ENCODE results near the gene MPC1.

MPC1 gene

GRCh38 chr6:166343150-166343487, 39.6 kb downstream of the MPC1 start:
- DNase-seq: peak; percentile 48 to 64

- DNase-seq: peak; percentile 91 to 94
These were observed 40.2 kb downstream of the MPC1 start, which contains the start of gene SFT2D1 for GRCh38 chr6:166342349-166343149. Gene SFT2D1, minus strand, starts transcription at chr6:166342545. Its CDS starts 64 bp downstream, at chr6:166342481.

GRCh38 chr6:166341977-166342348, 40.8 kb downstream of the MPC1 start:
- DNase-seq: peak in 1 of 2 donors; percentile 15

- peak; percentile 68 to 76 for DNase-seq
These were observed 41.3 kb downstream of the MPC1 start for GRCh38 chr6:166341464-166341863.

GRCh38 chr6:166338854-166339253, 43.9 kb downstream of the MPC1 start:
- no peak for DNase-seq

GRCh38 chr6:166336847-166337246, 45.9 kb downstream of the MPC1 start:
- DNase-seq: no peak

GRCh38 chr6:166335378-166336302, 47.1 kb downstream of the MPC1 start:
- DNase-seq: no peak

- DNase-seq: no peak
These were observed 47.9 kb downstream of the MPC1 start for GRCh38 chr6:166334878-166335277.

DNA sequence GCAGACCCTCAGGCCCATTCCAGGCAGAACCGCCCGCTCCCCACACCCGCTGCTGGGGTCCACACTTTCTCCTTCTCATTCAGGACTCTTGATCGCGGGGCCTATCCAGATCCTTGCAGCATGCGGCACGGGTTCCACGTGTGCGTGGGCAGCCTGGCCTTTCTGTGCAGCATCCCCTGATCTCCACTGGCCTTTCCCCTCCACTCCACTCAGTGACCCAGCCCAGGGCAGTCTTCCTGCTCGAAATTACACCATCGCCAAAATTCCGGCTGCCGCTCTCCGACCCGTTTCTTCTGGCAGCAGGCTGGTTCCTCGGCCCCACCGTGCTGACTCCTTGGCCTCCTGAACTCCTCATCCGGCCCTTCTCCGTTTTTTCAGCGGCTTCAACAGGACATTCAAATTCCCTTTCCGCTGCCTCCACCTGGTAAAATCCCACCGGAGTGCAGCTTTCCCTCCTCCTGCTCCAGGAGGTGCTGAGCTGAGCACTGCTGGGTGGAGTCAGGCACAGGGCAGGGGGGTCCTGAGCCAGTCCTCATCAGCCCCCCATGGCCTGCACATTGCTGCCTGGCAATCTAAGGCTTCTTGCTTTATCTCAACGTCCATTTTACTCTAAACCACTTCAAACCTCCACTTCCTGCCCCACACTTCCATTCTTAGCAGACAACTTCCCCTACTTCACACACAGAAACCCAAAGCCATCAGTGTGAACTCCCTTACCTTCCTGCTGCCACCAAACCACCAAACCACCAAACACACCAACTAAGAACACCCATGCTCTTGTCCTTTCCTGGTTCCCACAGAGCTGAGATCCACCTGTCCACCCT, 49.4 kb downstream of the MPC1 start:
- peak in 1 of 2 donors; percentile 23 for DNase-seq

GRCh38 chr6:166331503-166332415, 51.0 kb downstream of the MPC1 start:
- DNase-seq: no peak

DNA sequence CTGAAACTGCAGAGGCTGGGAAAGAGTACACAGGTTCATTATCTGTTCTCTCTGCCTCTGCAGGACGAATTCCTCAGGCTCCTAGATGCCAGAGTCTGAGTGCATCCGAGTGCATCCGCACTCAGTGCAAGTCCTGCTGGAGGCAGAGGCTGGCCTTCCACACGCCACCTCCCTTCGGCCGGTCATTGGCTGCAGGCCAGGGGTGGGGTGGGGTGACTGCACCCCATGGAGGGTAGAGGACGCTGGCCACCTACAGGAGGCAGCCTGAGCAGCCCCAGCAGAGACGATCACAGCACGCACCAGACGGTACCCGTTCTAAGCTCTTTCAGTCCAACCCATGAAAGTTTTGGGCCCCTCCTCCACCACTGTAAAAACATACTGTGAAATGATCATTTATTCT, 52.1 kb downstream of the MPC1 start:
- DNase-seq: no peak

DNA sequence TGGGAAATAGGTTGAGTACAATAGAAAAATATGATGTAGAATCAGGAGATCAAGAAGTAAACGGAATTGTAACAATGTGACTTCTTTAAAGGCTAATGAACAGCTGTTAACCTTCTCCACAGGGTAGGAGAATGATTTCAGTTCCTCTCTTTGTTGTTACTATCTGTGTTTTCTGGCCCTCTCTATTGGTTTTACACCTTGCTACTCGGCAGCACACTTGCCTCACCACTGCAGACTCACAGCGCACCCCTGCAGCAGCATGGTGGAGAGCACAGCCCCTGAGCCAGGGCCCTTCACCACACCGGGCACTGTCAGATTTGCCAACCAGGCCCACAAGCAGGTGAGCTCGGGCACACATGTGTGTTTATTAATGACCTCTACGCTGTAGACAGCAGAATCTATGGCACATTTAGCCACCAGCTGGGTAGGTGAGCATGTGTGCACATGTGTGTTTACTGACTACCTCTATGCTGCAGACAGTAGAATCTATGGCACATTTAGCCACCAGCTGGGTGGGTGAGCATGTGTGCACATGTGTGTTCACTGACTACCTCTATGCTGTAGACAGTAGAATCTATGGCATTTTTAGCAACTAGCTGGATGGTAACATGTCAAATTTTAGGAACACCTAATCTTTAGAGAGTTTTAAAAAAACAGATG, 57.2 kb downstream of the MPC1 start:
- DNase-seq: no peak

DNA sequence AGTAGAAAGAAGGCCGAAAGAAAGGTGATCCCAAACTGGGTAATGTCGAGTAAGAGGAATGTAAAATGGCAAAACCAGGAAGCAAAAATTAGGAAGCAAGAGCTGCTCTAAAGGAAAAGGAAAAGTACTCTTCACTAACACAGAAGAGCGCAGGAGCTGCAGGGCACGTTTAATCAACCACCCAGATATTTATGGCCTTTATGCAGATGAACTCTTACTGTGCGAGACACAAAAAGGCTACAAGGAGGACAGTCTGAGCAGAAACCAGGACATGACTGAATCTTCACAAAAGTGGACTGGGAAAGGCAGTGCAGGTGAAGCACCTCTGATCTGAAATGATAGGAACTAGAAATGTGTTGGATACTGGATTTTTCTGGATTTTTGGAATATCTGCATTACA, 59.3 kb downstream of the MPC1 start:
- no peak for DNase-seq

DNA sequence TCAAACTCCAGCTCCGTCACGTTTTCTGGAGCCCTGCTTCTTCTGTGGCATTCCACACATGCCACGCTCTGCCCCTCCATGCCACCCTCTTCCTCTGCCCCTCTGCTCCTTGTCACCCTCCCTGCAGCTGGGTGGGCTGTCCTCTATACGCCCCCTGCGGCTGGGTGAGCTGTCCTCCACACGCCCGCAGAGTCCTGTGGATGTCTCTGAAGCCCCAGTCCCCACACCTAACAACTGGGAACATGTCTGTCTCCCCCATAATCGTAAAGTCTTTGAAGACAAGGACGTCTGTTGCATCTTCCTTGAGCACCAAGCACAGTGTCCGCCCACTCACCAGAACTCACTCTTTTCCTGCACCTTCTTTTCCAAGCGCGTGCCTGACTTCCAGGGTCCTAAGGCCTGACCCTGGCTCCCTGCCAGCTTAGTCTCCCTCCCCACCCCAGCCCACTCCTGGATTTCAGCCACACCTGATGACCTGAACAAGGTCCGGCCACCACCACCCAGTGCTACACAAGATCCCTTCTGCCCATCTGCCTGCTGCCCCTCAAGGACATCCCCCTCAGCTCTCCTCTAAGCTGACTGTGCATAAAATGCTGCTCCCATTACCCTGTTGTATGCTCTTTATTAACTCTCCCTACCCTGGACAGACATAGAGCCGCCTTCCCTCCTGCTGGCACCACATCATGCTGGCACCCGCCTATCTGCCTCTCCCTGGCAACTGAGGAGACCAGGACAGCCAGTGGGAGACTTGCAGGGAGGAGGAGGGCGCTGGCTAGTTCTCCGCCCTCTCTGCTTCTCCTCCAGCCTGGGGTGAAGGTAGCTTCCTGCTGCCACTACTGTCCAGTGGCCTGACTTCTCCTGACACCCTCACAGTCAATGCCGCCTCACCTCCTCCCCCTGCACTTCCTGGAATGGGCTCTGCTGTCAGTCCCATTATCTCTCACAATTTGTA, 63.8 kb downstream of the MPC1 start:
- DNase-seq: no peak

DNA sequence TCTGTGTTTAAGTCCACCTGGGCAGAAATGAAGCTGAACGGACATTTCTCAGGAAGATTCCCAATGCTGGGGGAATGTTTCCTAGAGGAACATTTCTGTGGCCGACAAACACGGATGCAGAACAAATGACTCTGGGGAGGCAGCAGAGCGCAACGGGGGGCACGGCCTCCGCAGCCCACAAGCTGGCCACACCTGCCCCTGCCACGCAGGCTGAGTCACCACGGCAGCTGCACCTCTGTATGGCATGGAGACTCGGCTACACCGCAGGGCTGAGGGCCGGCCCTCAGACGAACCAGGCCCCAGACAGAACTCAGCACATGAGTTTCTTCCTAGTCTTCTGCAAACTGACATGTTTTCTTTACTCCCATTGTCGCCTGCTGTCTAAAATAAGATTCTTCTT, 64.5 kb downstream of the MPC1 start:
- no peak for DNase-seq

DNA sequence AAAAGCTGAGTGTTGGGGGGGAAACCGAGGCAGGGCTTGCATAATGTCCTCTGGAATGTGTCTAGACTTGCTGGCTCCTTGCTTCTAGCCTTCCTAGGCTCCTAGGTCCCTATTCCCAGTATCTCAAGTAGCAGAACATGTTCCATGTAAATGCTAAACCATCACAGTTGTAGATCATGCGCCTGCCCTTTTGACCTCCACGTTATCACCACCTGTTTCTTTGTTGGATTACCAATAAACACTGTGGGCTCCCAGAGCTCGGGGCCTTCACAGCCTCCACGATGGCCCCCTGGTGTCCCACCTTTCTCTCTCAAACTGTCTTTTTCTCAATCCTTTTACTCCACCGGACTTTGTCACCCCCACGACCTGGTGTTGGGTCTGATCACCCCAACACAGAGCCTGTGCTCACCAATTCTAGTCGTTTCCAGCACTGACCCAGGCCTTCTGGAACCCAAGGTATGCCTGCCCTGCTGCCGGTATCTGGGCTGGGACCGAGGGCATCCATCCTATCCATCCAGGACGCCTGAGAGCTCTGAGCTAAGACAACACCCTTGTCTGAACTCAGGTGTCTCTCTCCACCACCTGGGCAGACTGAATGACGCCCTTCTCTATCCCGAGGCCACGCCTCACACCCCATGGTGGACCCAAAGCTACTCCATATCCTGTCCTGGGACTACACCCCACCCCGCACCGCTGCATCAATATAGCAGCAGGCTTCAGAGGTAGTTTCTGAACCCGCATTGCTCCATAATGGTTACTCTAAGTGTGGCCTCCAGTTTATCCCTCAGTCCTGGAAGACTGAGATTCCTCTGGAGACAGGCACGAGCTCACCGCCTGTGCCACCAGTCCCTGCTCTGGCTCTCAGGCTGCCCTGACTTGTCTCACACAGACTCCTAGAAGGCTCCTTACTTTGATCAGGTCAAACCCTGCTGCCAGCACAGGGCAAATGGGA, 65.2 kb downstream of the MPC1 start:
- DNase-seq: no peak

DNA sequence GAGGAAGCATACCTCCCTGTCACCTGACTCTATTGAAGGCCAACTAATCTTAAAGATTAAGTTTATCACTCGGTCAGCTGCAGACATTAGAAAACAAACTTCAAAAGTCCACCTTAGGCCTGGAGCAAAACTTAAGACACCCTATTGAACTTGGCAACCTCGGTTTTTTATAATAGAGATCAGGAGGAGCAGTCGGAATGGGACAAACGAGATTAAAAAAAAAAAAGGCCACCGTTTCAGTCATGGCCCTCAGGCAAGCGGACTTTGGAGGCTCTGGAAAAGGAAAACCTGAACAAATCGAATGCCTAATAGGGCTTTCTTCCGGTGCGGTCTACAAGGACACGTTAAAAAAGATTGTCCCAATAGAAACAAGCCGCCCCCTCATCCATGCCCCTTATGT, 67.3 kb downstream of the MPC1 start:
- DNase-seq: no peak
